ENCODE results near the gene ZNF277.

GRCh38 chr7:112347088-112347487 lies 140.6 kb downstream of the ZNF277 start:
- TF ChIP-seq CTCF (IDR thresholded peaks at IDR 0.05) = no peak
- no peak for TF ChIP-seq POLR2A (IDR thresholded peaks at IDR 0.05)
